SH-SY5Y (cell line): ENCODE data around the gene OR52W1.

ENCODE experiments used
- GATA2 ChIP-seq: IDR thresholded peaks from 2 replicates; pipeline ENCODE4 v1.6.1; 2011; ENCODE audit warnings: mild to moderate bottlenecking, low read depth, low read length
- GATA3 ChIP-seq: IDR thresholded peaks from 2 replicates; pipeline ENCODE4 v1.6.1; 2011; ENCODE audit warnings: low read depth, mild to moderate bottlenecking, low read length, moderate library complexity

The OR52W1 gene

DNA sequence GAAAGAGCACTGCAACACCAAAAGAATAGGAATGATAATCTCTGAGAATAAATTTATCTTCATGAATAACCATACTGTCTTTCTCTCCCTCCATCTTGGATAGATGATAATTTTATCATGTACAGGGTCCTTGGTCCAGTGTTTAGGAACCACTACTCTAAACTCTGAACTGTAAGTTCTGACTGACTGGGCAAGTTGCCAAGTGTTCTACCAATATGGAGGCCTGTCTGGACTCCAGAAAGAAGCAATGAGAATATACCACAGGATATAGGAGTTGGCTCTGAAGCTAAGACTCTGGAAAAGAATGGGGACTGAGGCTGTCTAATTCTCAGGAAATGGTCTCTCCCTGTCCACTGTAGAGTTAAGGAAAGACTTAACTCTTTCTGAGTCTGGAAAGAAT, 33.9 kb downstream of the OR52W1 start:
- TF ChIP-seq GATA3: no peak
- no peak for TF ChIP-seq GATA2

DNA sequence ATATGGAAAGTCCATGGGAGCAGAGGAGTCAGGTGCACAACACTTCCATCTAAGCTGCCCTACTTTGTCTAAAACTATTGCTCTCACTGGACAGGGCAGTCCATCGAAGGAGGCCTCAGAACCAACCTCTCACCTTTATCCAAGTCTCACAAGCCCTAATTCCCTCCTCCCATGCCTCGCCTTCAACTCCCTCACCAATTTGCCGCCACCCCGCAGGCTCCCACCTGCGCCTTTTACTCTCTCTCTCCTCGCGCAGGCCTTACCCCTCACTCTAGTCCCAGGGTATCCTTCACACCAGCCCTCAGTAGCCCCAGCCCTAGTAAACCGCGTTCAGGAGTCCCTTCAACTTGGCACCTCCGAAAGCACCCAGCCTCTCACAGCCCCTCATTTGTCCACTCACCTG, 35.0 kb downstream of the OR52W1 start:
- TF ChIP-seq GATA3 (no peak), GATA2 (no peak)

DNA sequence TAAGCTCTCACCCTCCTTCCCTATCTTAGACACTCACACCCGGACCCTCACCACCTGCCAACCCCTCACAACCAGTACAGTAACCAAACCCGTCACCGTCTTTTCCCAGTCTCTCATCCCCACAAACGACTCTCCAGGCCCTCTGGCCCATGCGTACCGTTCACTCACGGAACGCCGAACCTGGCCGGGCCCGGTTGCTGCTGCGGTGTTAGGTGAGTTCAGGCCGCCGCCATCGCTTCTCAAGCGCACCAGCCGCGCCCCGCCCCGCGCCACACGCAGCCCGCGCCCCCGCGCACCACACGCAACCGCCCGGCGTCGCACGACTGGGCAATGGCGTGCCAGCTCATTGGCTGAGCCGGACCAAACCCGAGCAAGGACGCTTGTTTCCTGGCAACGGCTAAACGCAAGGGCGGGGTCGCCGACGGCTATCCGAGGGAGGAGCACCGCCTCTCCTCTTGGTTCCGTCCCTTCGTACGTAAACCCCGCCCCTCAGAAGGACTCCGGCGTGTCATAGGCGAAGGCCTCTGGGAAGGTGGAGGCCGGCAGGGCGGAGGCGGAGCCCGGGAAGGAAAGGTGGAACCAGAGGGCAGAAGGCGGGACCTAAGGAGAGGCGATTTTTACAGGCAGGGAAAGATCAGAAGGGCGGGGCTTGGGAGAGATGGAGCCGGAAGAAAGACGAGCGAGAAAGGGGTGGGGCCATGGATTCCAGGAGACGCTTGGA, 35.5 kb downstream of the OR52W1 start, which contains the start of gene FHIP1B:
TSS of gene FHIP1B (minus strand) at position 250 of the 721 bp plus-strand sequence. CDS start 10,120 bp downstream, outside the sequence.
- TF ChIP-seq GATA3 (no peak), GATA2 (no peak)

DNA sequence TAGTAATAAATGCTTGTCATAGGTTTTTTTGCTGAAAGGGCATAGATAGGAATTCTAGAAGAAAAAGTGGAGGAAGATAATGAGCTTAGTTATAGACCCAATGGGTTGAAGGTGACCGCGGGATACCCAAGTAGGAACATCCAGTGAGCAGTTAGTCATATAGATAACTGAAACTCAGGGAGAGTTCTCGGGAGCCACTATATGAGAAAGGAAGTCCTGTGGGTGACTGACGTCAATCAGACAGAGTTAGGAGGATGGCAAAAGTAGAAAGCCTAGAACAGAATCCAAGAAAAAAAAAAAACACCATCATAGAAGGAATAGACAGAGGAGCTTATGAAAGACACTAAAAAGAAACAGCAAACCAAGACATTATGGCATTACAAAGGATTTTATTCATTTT, 38.2 kb downstream of the OR52W1 start:
- TF ChIP-seq GATA3 (no peak), GATA2 (no peak)

DNA sequence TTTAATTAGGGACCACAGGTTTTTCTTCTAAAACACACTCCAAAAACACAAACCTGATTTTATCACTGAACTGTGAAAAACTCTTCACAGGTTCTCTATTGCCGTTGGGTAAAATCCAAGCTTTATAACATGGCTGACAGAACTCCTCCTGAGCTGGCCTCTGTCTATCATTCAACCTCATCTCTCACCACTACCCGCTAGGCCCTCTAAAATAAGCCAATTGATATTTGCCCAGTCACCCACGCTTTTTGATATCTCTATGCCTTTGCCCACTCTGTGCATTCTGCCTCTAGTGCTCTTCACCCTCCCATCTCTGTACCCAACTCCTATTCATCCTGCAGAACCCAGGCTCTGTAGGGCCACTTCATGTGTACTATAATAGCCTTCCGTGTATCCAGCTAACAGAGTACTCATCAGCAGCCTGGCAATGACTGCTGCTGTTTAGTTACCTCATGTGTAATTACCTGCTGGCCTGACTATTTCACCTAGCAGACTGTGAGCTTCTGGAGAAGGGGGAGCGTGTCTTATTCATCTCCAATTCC, 38.8 kb downstream of the OR52W1 start:
- TF ChIP-seq GATA2 (no peak), GATA3 (no peak)

DNA sequence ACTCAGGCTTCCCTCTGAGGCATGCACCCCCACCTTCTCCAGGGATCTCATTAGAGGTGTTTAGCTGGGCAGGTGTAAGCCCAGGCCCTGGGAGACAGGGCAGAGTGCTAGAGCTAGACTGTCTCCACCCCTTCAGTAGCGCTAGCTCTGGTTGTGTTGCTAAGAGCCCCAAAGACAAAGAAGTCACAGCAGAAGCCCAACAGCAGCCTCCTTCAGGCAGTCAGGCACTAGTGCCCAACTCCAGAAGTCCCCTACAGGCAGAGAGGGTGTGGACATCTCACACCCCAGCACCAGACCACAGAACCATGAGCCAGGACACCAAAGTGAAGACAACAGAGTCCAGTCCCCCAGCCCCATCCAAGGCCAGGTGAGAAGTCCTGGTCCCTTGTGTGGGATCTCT, 39.9 kb downstream of the OR52W1 start, which contains the start of gene CNGA4:
TSS of gene CNGA4 (plus strand) at position 188 of the 400 bp plus-strand sequence. CDS start at position 306, 118 bp downstream.
- no peak for TF ChIP-seq GATA2
- no peak for TF ChIP-seq GATA3

DNA sequence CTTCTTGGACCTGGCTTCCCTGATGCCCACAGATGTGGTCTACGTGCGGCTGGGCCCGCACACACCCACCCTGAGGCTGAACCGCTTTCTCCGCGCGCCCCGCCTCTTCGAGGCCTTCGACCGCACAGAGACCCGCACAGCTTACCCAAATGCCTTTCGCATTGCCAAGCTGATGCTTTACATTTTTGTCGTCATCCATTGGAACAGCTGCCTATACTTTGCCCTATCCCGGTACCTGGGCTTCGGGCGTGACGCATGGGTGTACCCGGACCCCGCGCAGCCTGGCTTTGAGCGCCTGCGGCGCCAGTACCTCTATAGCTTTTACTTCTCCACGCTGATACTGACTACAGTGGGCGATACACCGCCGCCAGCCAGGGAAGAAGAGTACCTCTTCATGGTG, 41.1 kb downstream of the OR52W1 start:
- TF ChIP-seq GATA3 (no peak), GATA2 (no peak)

DNA sequence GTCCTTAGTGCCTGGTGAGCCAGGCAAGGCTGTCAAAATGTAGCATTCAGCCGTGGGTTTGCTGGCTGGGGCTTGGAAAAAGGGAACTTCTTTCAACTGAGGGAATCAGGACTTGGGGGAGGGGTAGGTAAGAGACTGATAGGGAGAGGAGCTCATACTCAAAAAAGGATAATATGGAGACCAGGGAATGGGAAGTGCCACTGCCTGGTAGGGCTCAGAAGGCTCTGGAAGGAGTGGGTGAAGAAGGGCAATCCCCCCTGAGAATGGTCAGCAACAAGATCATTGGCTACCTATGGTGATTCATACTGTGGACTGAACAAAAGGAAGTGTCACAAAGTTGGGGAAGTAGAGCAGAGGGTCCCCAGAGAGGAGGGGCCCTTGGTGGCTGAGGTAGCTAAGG, 41.8 kb downstream of the OR52W1 start:
- TF ChIP-seq GATA2: no peak
- no peak for TF ChIP-seq GATA3

DNA sequence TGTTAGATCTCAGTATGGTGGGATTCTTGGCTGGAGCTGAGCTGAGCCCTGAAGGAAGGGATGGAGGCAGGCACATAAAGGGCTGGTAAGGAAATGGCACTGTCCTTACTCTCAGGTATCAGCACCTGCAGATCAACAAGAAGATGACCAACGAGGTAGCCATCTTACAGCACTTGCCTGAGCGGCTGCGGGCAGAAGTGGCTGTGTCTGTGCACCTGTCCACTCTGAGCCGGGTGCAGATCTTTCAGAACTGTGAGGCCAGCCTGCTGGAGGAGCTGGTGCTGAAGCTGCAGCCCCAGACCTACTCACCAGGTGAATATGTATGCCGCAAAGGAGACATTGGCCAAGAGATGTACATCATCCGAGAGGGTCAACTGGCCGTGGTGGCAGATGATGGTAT, 42.3 kb downstream of the OR52W1 start:
- TF ChIP-seq GATA3: no peak
- no peak for TF ChIP-seq GATA2

DNA sequence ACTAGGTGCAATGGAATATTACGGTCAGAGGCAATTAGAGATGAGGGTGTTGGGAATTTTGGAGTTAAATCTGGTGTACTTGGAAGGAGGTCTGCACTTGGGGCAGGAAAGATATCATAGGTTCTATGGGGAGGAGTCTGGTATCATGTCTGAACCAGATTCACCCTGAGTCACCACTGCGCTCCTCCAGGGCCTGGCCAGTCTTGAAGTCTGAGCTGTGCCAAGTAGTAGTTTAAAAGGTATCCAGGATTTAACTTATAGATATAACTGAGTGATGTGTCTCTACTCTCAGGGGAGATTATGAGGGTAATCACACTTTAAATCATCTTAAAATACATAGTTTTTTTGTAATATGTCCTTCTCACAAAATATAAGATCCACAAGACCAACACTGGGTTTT, 46.5 kb downstream of the OR52W1 start:
- TF ChIP-seq GATA2 (no peak), GATA3 (no peak)

DNA sequence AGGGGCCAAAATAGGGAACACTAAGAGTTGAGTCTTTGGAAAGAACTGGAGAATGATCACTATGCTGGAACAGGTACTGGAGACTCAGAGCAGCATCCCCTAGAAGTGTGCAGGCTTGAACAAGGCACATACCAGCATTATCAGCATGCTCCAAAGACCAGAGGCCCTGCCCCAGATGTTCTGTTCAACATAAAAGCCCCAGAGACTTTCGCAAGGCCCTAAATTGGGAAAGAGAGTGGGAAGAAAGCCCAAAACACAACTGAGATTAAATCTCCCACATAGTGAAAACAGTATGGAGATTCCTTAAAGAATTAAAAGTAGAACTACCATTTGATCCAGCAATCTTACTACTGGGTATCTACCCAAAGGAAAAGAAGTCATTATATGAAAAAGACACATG, 49.2 kb downstream of the OR52W1 start:
- TF ChIP-seq GATA3: no peak
- no peak for TF ChIP-seq GATA2
